SH-SY5Y (cell line): ENCODE data around the gene ACVR1.

Experiments used
- GATA2 ChIP-seq: IDR thresholded peaks from 2 replicates; pipeline ENCODE4 v1.6.1; 2011; ENCODE audit warnings: mild to moderate bottlenecking, low read depth, low read length
- GATA3 ChIP-seq: IDR thresholded peaks from 2 replicates; pipeline ENCODE4 v1.6.1; 2011; ENCODE audit warnings: low read depth, mild to moderate bottlenecking, low read length, moderate library complexity

- TF ChIP-seq GATA2, result no peak
- no peak for TF ChIP-seq GATA3
Measured at GRCh38 chr2:157747695-157748370, 128.3 kb downstream of the ACVR1 start.
